Thoracic aorta (tissue), 2 donors: Measurements from ENCODE around the gene PBRM1. TPM values are rescaled to one million over a fixed set of nuclear protein-coding genes. Genes with fewer than 3 reads are reported as not detected.
"Not testable (repeated sequence)": the region's sequence is repeated elsewhere in the genome, so short reads cannot be mapped to it uniquely, and the experiment has no call there.

Experiments
- ATAC-seq: fragments of 150-250 bp; one replicate; pipeline ENCODE4 v1.8.0; 2017; ENCODE audit warnings: low read depth; ENCODE audit not compliant: insufficient number of reproducible peaks, low FRiP score
- DNase-seq: peaks from one replicate; pipeline ENCODE4 v3.0.0-alpha.2; 2020; ENCODE audit warnings: low spot score
- H3K27ac ChIP-seq, 2 donors: fragments of 200-600 bp; sonication (generic); 1 replicate in 1 of 2; 2 replicates in 1 of 2; pipeline ENCODE4 v1.5.1; 2016; ENCODE audit warnings: mild to moderate bottlenecking in 2 of 2, moderate library complexity in 2 of 2
- H3K27me3 ChIP-seq: fragments of 200-600 bp; sonication (generic); replicated peaks from 2 replicates; pipeline ENCODE4 v1.6.0; 2016; ENCODE audit warnings: mild to moderate bottlenecking; ENCODE audit not compliant: insufficient read depth
- H3K36me3 ChIP-seq: fragments of 200-600 bp; sonication (generic); one replicate; pipeline ENCODE4 v1.5.1; 2016
- H3K4me1 ChIP-seq, 2 donors: fragments of 200-600 bp; sonication (generic); 1 replicate in 1 of 2; 2 replicates in 1 of 2; pipeline versions ENCODE4 v1.5.1 to v1.6.0; 2016; ENCODE audit warnings: low read depth in 2 of 2, mild to moderate bottlenecking in 1 of 2; ENCODE audit not compliant: control insufficient read depth in 1 of 2
- H3K4me3 ChIP-seq: fragments of 200-600 bp; sonication (generic); 2 replicates; pipeline ENCODE4 v1.5.1; 2016; ENCODE audit warnings: mild to moderate bottlenecking
- H3K9me3 ChIP-seq: fragments of 200-600 bp; sonication (generic); 2 replicates; pipeline ENCODE4 v1.5.1; 2016
- CTCF ChIP-seq: fragments of 200-600 bp; sonication (generic); IDR thresholded peaks from one replicate; pipeline ENCODE4 v1.5.1; 2019; ENCODE audit warnings: antibody characterized with exemption
- total RNA-seq, 2 donors: library from RNA; depleted of rRNA; stranded (reverse); fragments of >200 nt; gene quantifications; one replicate each; pipeline versions ENCODE4 v1.1.0 to v1.2.3, GENCODE V29; 2016

PBRM1 gene
- total RNA-seq = 10 to 100 TPM; 84.5 to 87.2 TPM

- ATAC-seq (peak; percentile 89), DNase-seq (peak; percentile 61)
- Histone ChIP-seq H3K9me3 (no peaks in the 10 kb centered on the region), H3K4me3 (peak within 1 kb of the TSS; percentile 82), H3K27ac (peak within 1 kb of the TSS; percentile 92 to 93), H3K27me3 (no peaks in the 10 kb centered on the region), H3K4me1 (peaks cover 22 to 53% of the 10 kb centered on the region in 2 donors), H3K36me3 (peaks cover 37% of the 10 kb centered on the region)
- TF ChIP-seq CTCF = peak; percentile 16
These were observed at the start of gene PBRM1, which contains the start of gene GNL3 for GRCh38 chr3:52685709-52686691. PBRM1 (minus strand) TSS chr3:52685913. GNL3 (plus strand) TSS chr3:52686032; CDS start chr3:52686093, 61 bp downstream.

GRCh38 chr3:52733256-52733891 lies 47.7 kb upstream of the PBRM1 start:
- TF ChIP-seq CTCF = no peak
- Histone ChIP-seq H3K27me3 (no peaks in the 10 kb centered on the region), H3K4me3 (no peak overlapping the region), H3K9me3 (peaks cover 4% of the 10 kb centered on the region), H3K4me1 (no peaks in the 10 kb centered on the region), H3K36me3 (peaks cover 27% of the 10 kb centered on the region), H3K27ac (no peak overlapping the region)
- ATAC-seq (no peak), DNase-seq (no peak)

- DNase-seq (no peak), ATAC-seq (no peak)
- H3K4me3 ChIP-seq = no peak overlapping the region
- no peak for TF ChIP-seq CTCF
- H3K9me3 ChIP-seq = peaks cover 4% of the 10 kb centered on the region
- no peaks in the 10 kb centered on the region for H3K4me1 ChIP-seq
- H3K36me3 ChIP-seq = peaks cover 27% of the 10 kb centered on the region
- H3K27ac ChIP-seq = no peak overlapping the region
- no peaks in the 10 kb centered on the region for H3K27me3 ChIP-seq
These were observed 45.9 kb upstream of the PBRM1 start for GRCh38 chr3:52731590-52731989.

GRCh38 chr3:52730681-52731080 lies 45.0 kb upstream of the PBRM1 start:
- Histone ChIP-seq H3K4me1 (no peaks in the 10 kb centered on the region), H3K4me3 (no peak overlapping the region), H3K27ac (no peak overlapping the region), H3K36me3 (peaks cover 26% of the 10 kb centered on the region), H3K27me3 (no peaks in the 10 kb centered on the region), H3K9me3 (peaks cover 4% of the 10 kb centered on the region)
- no peak for TF ChIP-seq CTCF
- DNase-seq (no peak), ATAC-seq (no peak)

- H3K36me3 ChIP-seq = peaks cover 17% of the 10 kb centered on the region
- H3K27me3 ChIP-seq, H3K4me3 ChIP-seq, H3K9me3 ChIP-seq, H3K4me1 ChIP-seq, ATAC-seq, H3K27ac ChIP-seq, DNase-seq: not testable (repeated sequence)
These were observed 43.0 kb upstream of the PBRM1 start for GRCh38 chr3:52728753-52729152.
